Trophoblast cell (in vitro differentiated cells and primary cell): ENCODE results near the gene PPP1R8.
A peak's percentile ranks its signal among the peaks of the same experiment; 100 is the strongest.
"Not testable (repeated sequence)": the region's sequence is repeated elsewhere in the genome, so short reads cannot be mapped to it uniquely, and the experiment has no call there.

Experiments used
- DNase-seq, 2 donors: peaks; one replicate each; pipeline ENCODE4 v3.0.0-alpha.2; 2016
- H2AFZ ChIP-seq: 2 replicates; pipeline ENCODE4 v1.6.1; 2013; ENCODE audit warnings: low read length, moderate library complexity, mild to moderate bottlenecking; ENCODE audit not compliant: insufficient read depth, poor library complexity
- H2AK5ac ChIP-seq: 2 replicates; pipeline ENCODE4 v1.6.1; 2013; ENCODE audit warnings: mild to moderate bottlenecking, low read length
- H2BK120ac ChIP-seq: 2 replicates; pipeline ENCODE4 v1.6.1; 2013; ENCODE audit warnings: low read length, mild to moderate bottlenecking, moderate library complexity; ENCODE audit not compliant: insufficient read depth, poor library complexity
- H2BK12ac ChIP-seq: 2 replicates; pipeline ENCODE4 v1.6.1; 2013; ENCODE audit warnings: mild to moderate bottlenecking, low read length, moderate library complexity
- H2BK5ac ChIP-seq: 2 replicates; pipeline ENCODE4 v1.6.1; 2013; ENCODE audit warnings: low read length, low read depth, moderate library complexity, mild to moderate bottlenecking; ENCODE audit not compliant: poor library complexity
- H3K14ac ChIP-seq: 2 replicates; pipeline ENCODE4 v1.6.1; 2013; ENCODE audit warnings: mild to moderate bottlenecking, low read length
- H3K18ac ChIP-seq: 2 replicates; pipeline ENCODE4 v1.6.1; 2013; ENCODE audit warnings: mild to moderate bottlenecking, low read length
- H3K23ac ChIP-seq: 2 replicates; pipeline ENCODE4 v1.6.1; 2013; ENCODE audit warnings: low read length
- H3K27ac ChIP-seq: 2 replicates; pipeline ENCODE4 v1.5.1; 2013; ENCODE audit warnings: low read depth, mild to moderate bottlenecking, inconsistent platforms, low read length, moderate library complexity
- H3K27me3 ChIP-seq: 2 replicates; pipeline ENCODE4 v1.6.1; 2013; ENCODE audit warnings: inconsistent platforms, mild to moderate bottlenecking, low read length, moderate library complexity; ENCODE audit not compliant: insufficient read depth
- H3K36me3 ChIP-seq, 2 experiments: 1 replicate in 1 of 2; 2 replicates in 1 of 2; pipeline ENCODE4 v1.6.1; 2013; ENCODE audit warnings: low read length in 2 of 2, mild to moderate bottlenecking in 2 of 2, moderate library complexity in 1 of 2; ENCODE audit not compliant: insufficient read depth in 2 of 2, control insufficient read depth in 1 of 2
- H3K4ac ChIP-seq: 2 replicates; pipeline ENCODE4 v1.6.1; 2013; ENCODE audit warnings: low read depth, mild to moderate bottlenecking, low read length, moderate library complexity
- H3K4me1 ChIP-seq, 2 experiments: 1 replicate in 1 of 2; 2 replicates in 1 of 2; pipeline ENCODE4 v1.6.1; 2013; ENCODE audit warnings: low read length in 2 of 2, mild to moderate bottlenecking in 2 of 2, moderate library complexity in 1 of 2; ENCODE audit not compliant: insufficient read depth in 2 of 2, control insufficient read depth in 1 of 2
- H3K4me2 ChIP-seq: 2 replicates; pipeline ENCODE4 v1.6.1; 2013; ENCODE audit warnings: inconsistent platforms, mild to moderate bottlenecking, low read length, moderate library complexity
- H3K4me3 ChIP-seq: 2 replicates; pipeline ENCODE4 v1.5.1; 2013; ENCODE audit warnings: mild to moderate bottlenecking, low read depth, low read length, inconsistent platforms
- H3K79me1 ChIP-seq: one replicate; pipeline ENCODE4 v1.6.1; 2013; ENCODE audit warnings: low read length
- H3K79me2 ChIP-seq: 2 replicates; pipeline ENCODE4 v1.6.1; 2013; ENCODE audit warnings: low read length, mild to moderate bottlenecking; ENCODE audit not compliant: control insufficient read depth, insufficient read depth, poor library complexity
- H3K9ac ChIP-seq: 2 replicates; pipeline ENCODE4 v1.6.1; 2013; ENCODE audit warnings: mild to moderate bottlenecking, low read length
- H3K9me3 ChIP-seq: 2 replicates; pipeline ENCODE4 v1.6.1; 2013; ENCODE audit warnings: low read depth, mild to moderate bottlenecking, control low read depth, inconsistent platforms, low read length; ENCODE audit not compliant: insufficient read depth
- H4K12ac ChIP-seq: 2 replicates; pipeline ENCODE4 v1.6.1; 2013; ENCODE audit warnings: low read depth, mild to moderate bottlenecking, low read length, moderate library complexity
- H4K8ac ChIP-seq: 2 replicates; pipeline ENCODE4 v1.6.1; 2013; ENCODE audit warnings: low read depth, mild to moderate bottlenecking, low read length, moderate library complexity
- H4K91ac ChIP-seq: one replicate; pipeline ENCODE4 v1.6.1; 2013; ENCODE audit warnings: low read depth, mild to moderate bottlenecking, low read length, moderate library complexity
- WGBS: extraction: QIAGEN DNeasy Blood & Tissue Kit; methylation state at CpG from one replicate; pipeline ENCODE4 v1.1.7; 2013; ENCODE audit warnings: missing lambda C conversion rate; ENCODE audit not compliant: insufficient read length, insufficient coverage; ENCODE audit errors: extremely low coverage; 5-methylcytosine and 5-hydroxymethylcytosine counted together

PPP1R8 gene

GRCh38 chr1:27823784-27824183, 6.8 kb upstream of the PPP1R8 start:
- H3K14ac ChIP-seq = no peak overlapping the region
- H2BK12ac ChIP-seq = no peak overlapping the region
- H2BK120ac ChIP-seq = no peak overlapping the region
- peaks cover 6 to 7% of the 10 kb centered on the region in 2 experiments for H3K36me3 ChIP-seq
- no peak overlapping the region for H3K4me2 ChIP-seq
- H3K79me2 ChIP-seq = no peaks in the 10 kb centered on the region
- H2AK5ac ChIP-seq = no peak overlapping the region
- H4K12ac ChIP-seq = no peak overlapping the region
- WGBS = no CpG with 5 or more reads among the region's 4 CpGs
- no peak overlapping the region for H2BK5ac ChIP-seq
- no peak overlapping the region for H3K4me3 ChIP-seq
- H3K9me3 ChIP-seq = no peaks in the 10 kb centered on the region
- no peak overlapping the region for H2AFZ ChIP-seq
- no peaks in the 10 kb centered on the region for H3K4me1 ChIP-seq
- no peaks in the 10 kb centered on the region for H3K27me3 ChIP-seq
- no peaks in the 10 kb centered on the region for H3K79me1 ChIP-seq
- H4K8ac ChIP-seq = no peak overlapping the region
- H3K9ac ChIP-seq = no peak overlapping the region
- H3K27ac ChIP-seq = no peak overlapping the region
- H3K4ac ChIP-seq = no peak overlapping the region
- no peak for DNase-seq
- H3K23ac ChIP-seq = no peak overlapping the region
- no peak overlapping the region for H4K91ac ChIP-seq
- H3K18ac ChIP-seq = no peak overlapping the region

- Histone ChIP-seq H4K8ac (no peak overlapping the region), H2AK5ac (no peak overlapping the region), H3K27ac (no peak overlapping the region), H2BK12ac (no peak overlapping the region), H3K4ac (no peak overlapping the region), H3K23ac (no peak overlapping the region), H3K36me3 (peaks cover 4 to 5% of the 10 kb centered on the region in 2 experiments), H3K27me3 (no peaks in the 10 kb centered on the region), H2AFZ (no peak overlapping the region), H3K9ac (no peak overlapping the region), H3K4me2 (no peak overlapping the region), H3K4me3 (no peak overlapping the region), H4K91ac (no peak overlapping the region), H3K79me2 (no peaks in the 10 kb centered on the region), H3K18ac (no peak overlapping the region), H3K9me3 (no peaks in the 10 kb centered on the region), H3K14ac (no peak overlapping the region), H2BK120ac (no peak overlapping the region), H3K79me1 (no peaks in the 10 kb centered on the region), H3K4me1 (no peaks in the 10 kb centered on the region), H4K12ac (no peak overlapping the region), H2BK5ac (no peak overlapping the region)
- DNase-seq = no peak
- no CpG with 5 or more reads among the region's 4 CpGs for WGBS
These were observed 6.2 kb upstream of the PPP1R8 start for GRCh38 chr1:27824411-27824810.

- not testable (repeated sequence) for H3K27me3 ChIP-seq, H3K9ac ChIP-seq, H3K36me3 ChIP-seq, H4K91ac ChIP-seq, H3K9me3 ChIP-seq, DNase-seq, H3K4me3 ChIP-seq, H2BK120ac ChIP-seq, H3K23ac ChIP-seq, H3K79me1 ChIP-seq, H2BK5ac ChIP-seq, H3K14ac ChIP-seq, H2BK12ac ChIP-seq, H3K4me1 ChIP-seq, H2AFZ ChIP-seq, H3K4ac ChIP-seq, H4K12ac ChIP-seq, H3K18ac ChIP-seq, H3K4me2 ChIP-seq, H2AK5ac ChIP-seq, H3K27ac ChIP-seq
- WGBS = no CpG with 5 or more reads among the region's 4 CpGs
- peaks cover 10% of the 10 kb centered on the region for H3K79me2 ChIP-seq
- peak overlapping the region; percentile 98 for H4K8ac ChIP-seq
These were observed 1.1 kb upstream of the PPP1R8 start for GRCh38 chr1:27829339-27829960.

GRCh38 chr1:27831568-27832410, 1.2 kb downstream of the PPP1R8 start:
- Histone ChIP-seq H3K36me3 (peaks cover 3 to 8% of the 10 kb centered on the region in 2 experiments), H2BK120ac (no peak overlapping the region), H3K9ac (peak overlapping the region; percentile 11), H3K9me3 (no peaks in the 10 kb centered on the region), H3K4me3 (no peak overlapping the region), H2BK12ac (no peak overlapping the region), H4K8ac (no peak overlapping the region), H2AFZ (no peak overlapping the region), H3K4me2 (peak overlapping the region; percentile 62), H3K18ac (no peak overlapping the region), H3K4ac (peak overlapping the region; percentile 72), H3K79me1 (peaks cover 9% of the 10 kb centered on the region), H3K4me1 (peaks cover 0 to 7% of the 10 kb centered on the region in 2 experiments), H4K12ac (peak overlapping the region; percentile 25), H3K79me2 (peaks cover 10% of the 10 kb centered on the region), H3K27me3 (no peaks in the 10 kb centered on the region), H2AK5ac (no peak overlapping the region), H3K27ac (no peak overlapping the region), H3K23ac (no peak overlapping the region), H2BK5ac (no peak overlapping the region), H3K14ac (no peak overlapping the region), H4K91ac (no peak overlapping the region)
- DNase-seq = no peak
- WGBS = no CpG with 5 or more reads among the region's 10 CpGs
